Suprapubic skin (tissue), 4 donors: ENCODE measurements around the gene STMP1.

ENCODE experiments used
- EP300 ChIP-seq: sonication (generic); formaldehyde crosslinking; IDR thresholded peaks from one replicate; pipeline ENCODE4 v1.6.1; 2017; ENCODE audit warnings: antibody characterized with exemption
- POLR2A ChIP-seq, 2 donors: fragments of 450-650 bp; IDR thresholded peaks; one replicate each; pipeline ENCODE4 v1.6.1; 2017; ENCODE audit warnings: antibody characterized with exemption in 2 of 2, mild to moderate bottlenecking in 2 of 2, moderate library complexity in 2 of 2
- POLR2AphosphoS5 ChIP-seq, 3 donors: sonication (generic); formaldehyde crosslinking; IDR thresholded peaks; one replicate each; pipeline ENCODE4 v1.6.1; 2017; ENCODE audit warnings: antibody characterized with exemption in 3 of 3
- TF ChIP-seq, protein P1 (sequence below), 2 donors: fragments of 200-600 bp in 1 of 2; fragments of 450-650 bp in 1 of 2; sonication (generic) in 1 of 2; IDR thresholded peaks; one replicate each; pipeline ENCODE4 v1.5.1; 2016 to 2019; ENCODE audit warnings: antibody characterized with exemption in 2 of 2, mild to moderate bottlenecking in 1 of 2, moderate library complexity in 1 of 2

DNA sequence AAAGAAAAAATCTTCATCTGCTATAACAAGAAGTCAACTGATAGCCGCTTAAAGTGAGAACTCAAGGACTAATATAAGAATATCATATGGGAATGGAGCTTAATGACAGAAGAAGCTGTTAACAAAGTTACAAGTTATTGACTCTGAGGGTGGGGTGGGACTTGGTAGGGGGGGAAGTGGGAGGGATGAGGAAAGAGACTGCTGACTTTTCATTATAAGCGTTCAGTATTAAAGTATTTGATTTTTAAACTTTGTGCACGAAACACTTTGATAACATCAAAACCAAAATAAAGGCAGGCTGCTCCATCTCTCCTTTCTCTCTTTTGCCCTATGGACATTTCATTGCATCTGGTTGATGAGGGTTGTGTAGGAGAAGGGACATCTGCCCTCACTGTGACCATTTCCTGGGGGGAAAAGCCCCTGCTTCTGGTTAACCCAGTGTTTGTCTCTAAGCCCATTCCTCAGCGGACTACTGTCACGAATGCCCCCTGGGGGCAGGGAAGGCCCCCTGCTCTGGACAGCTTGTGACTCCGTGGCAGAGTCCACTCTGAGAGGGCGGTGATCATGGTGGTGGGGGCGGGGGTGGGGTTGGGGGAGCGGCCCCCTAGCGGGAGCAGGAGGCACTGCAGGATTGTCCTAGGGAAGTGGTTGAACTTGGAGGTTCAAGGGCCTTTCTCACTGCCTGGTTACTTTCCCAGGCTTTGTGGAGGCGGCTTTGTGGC is 48.3 kb downstream of the STMP1 start:
- TF ChIP-seq, protein P1, sequence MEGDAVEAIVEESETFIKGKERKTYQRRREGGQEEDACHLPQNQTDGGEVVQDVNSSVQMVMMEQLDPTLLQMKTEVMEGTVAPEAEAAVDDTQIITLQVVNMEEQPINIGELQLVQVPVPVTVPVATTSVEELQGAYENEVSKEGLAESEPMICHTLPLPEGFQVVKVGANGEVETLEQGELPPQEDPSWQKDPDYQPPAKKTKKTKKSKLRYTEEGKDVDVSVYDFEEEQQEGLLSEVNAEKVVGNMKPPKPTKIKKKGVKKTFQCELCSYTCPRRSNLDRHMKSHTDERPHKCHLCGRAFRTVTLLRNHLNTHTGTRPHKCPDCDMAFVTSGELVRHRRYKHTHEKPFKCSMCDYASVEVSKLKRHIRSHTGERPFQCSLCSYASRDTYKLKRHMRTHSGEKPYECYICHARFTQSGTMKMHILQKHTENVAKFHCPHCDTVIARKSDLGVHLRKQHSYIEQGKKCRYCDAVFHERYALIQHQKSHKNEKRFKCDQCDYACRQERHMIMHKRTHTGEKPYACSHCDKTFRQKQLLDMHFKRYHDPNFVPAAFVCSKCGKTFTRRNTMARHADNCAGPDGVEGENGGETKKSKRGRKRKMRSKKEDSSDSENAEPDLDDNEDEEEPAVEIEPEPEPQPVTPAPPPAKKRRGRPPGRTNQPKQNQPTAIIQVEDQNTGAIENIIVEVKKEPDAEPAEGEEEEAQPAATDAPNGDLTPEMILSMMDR (IDR thresholded peaks at IDR 0.05): peak in 1 of 2 donors; percentile 55
- TF ChIP-seq EP300 (no peak), POLR2A (IDR thresholded peaks at IDR 0.05) (no peak), POLR2AphosphoS5 (IDR thresholded peaks at IDR 0.05) (no peak)
